HEK293 (cell line): ENCODE results near the gene HELLS.

ENCODE experiments used
- CTCF ChIA-PET: fragments of 350-600 bp; formaldehyde crosslinking; extraction: SDS; loops from one replicate; lab custom pipeline; 2021; ENCODE audit warnings: antibody characterized with exemption; lab: Yijun Ruan, JAX
- POLR2A ChIA-PET: fragments of 300-600 bp; formaldehyde crosslinking; extraction: SDS; loops from one replicate; lab custom pipeline; 2020; ENCODE audit warnings: antibody characterized with exemption, inconsistent platforms; lab: Yijun Ruan, JAX
- H3K27ac ChIP-seq: fragments of 200-500 bp; sonication (Bioruptor generic); 2 replicates; pipeline ENCODE4 v1.5.1; 2014; ENCODE audit warnings: low read depth, low read length, control low read depth, inconsistent platforms; ENCODE audit errors: extremely low read depth
- H3K36me3 ChIP-seq, 2 experiments: fragments of 200-500 bp in 1 of 2; sonication (Bioruptor generic) in 1 of 2; 1 replicate in 1 of 2; 2 replicates in 1 of 2; pipeline ENCODE4 v1.5.1; 2014 to 2017; ENCODE audit warnings: inconsistent platforms in 2 of 2, low read length in 2 of 2; ENCODE audit not compliant: control insufficient read depth in 2 of 2, insufficient read depth in 1 of 2
- H3K4me1 ChIP-seq: fragments of 200-500 bp; sonication (Bioruptor generic); 2 replicates; pipeline ENCODE4 v1.5.1; 2014; ENCODE audit warnings: mild to moderate bottlenecking, low read length, inconsistent platforms; ENCODE audit not compliant: control insufficient read depth, insufficient read depth
- H3K4me3 ChIP-seq: 2 replicates; pipeline ENCODE4 v1.5.1; 2011; ENCODE audit warnings: low read depth, mild to moderate bottlenecking, control low read depth, low read length, moderate library complexity
- H3K9me3 ChIP-seq: fragments of 200-500 bp; sonication (Bioruptor generic); 2 replicates; pipeline ENCODE4 v1.5.1; 2014; ENCODE audit warnings: low read depth, low read length, inconsistent platforms; ENCODE audit not compliant: control insufficient read depth, insufficient read depth
- CTCF ChIP-seq: fragments of 450-650 bp; formaldehyde crosslinking; IDR thresholded peaks from 2 replicates; pipeline ENCODE4 v1.5.1; 2016; ENCODE audit warnings: missing biosample characterization, missing genetic modification characterization
- GLI2 ChIP-seq: fragments of 450-650 bp; formaldehyde crosslinking; IDR thresholded peaks from 2 replicates; pipeline ENCODE4; 2017; ENCODE audit warnings: missing biosample characterization, missing genetic modification characterization, low read depth, borderline replicate concordance
- MZF1 ChIP-seq: fragments of 450-650 bp; formaldehyde crosslinking; IDR thresholded peaks from 2 replicates; pipeline ENCODE4 v1.5.1; 2017; ENCODE audit warnings: missing biosample characterization, missing genetic modification characterization, borderline replicate concordance
- OVOL3 ChIP-seq: fragments of 450-650 bp; formaldehyde crosslinking; IDR thresholded peaks from 2 replicates; pipeline ENCODE4 v1.5.1; 2016; ENCODE audit warnings: missing biosample characterization, missing genetic modification characterization
- SALL2 ChIP-seq: fragments of 450-650 bp; formaldehyde crosslinking; IDR thresholded peaks from 2 replicates; pipeline ENCODE4 v1.5.0; 2017; ENCODE audit warnings: missing biosample characterization, mild to moderate bottlenecking, missing genetic modification characterization, borderline replicate concordance
- TSHZ1 ChIP-seq: fragments of 450-650 bp; formaldehyde crosslinking; IDR thresholded peaks from 2 replicates; pipeline ENCODE4 v1.5.1; 2016; ENCODE audit warnings: missing biosample characterization, missing genetic modification characterization, borderline replicate concordance
- ZBTB44 ChIP-seq: fragments of 450-650 bp; IDR thresholded peaks from 2 replicates; pipeline ENCODE4 v1.5.1; 2018; ENCODE audit warnings: missing biosample characterization, mild to moderate bottlenecking, missing genetic modification characterization
- ZFP3 ChIP-seq: fragments of 450-650 bp; formaldehyde crosslinking; IDR thresholded peaks from 2 replicates; pipeline ENCODE4 v1.5.1; 2016; ENCODE audit warnings: low read depth, missing biosample characterization, missing genetic modification characterization
- ZNF521 ChIP-seq: fragments of 450-650 bp; formaldehyde crosslinking; IDR thresholded peaks from 2 replicates; pipeline ENCODE4 v1.5.1; 2017; ENCODE audit warnings: missing biosample characterization, mild to moderate bottlenecking, missing genetic modification characterization
- ZNF645 ChIP-seq: fragments of 450-650 bp; formaldehyde crosslinking; IDR thresholded peaks from 2 replicates; pipeline ENCODE4; 2016; ENCODE audit warnings: missing biosample characterization, missing genetic modification characterization
- ZNF658 ChIP-seq: fragments of 450-650 bp; formaldehyde crosslinking; IDR thresholded peaks from 2 replicates; pipeline ENCODE4; 2016; ENCODE audit warnings: missing biosample characterization, missing genetic modification characterization
- ZNF692 ChIP-seq: fragments of 450-650 bp; formaldehyde crosslinking; IDR thresholded peaks from 2 replicates; pipeline ENCODE4 v1.5.1; 2016; ENCODE audit warnings: missing biosample characterization, missing genetic modification characterization

The HELLS gene

GRCh38 chr10:94639902-94640301, 94.3 kb downstream of the HELLS start (continued):
- TF ChIP-seq TSHZ1 (no peak), CTCF (tag by site-specific recombination) (no peak), ZNF645 (tag by site-specific recombination) (no peak)

- H3K36me3 ChIP-seq, result no peaks in the 10 kb centered on the region
- POLR2A ChIA-PET, result no interaction called here
Observed at GRCh38 chr10:94640562-94640961, 95.0 kb downstream of the HELLS start.

GRCh38 chr10:94641480-94641879, 95.9 kb downstream of the HELLS start:
- Histone ChIP-seq H3K9me3 (no peaks in the 10 kb centered on the region), H3K27ac (no peak overlapping the region), H3K4me1 (no peaks in the 10 kb centered on the region), H3K4me3 (no peak overlapping the region), H3K36me3 (no peaks in the 10 kb centered on the region)
- POLR2A ChIA-PET, result no interaction called here
- TF ChIP-seq GLI2 (tag by site-specific recombination) (no peak), ZFP3 (tag by site-specific recombination) (no peak), OVOL3 (tag by site-specific recombination) (no peak), TSHZ1 (no peak), MZF1 (tag by site-specific recombination) (no peak), ZNF692 (tag by site-specific recombination) (no peak), SALL2 (tag by site-specific recombination) (no peak)
- CTCF ChIA-PET, result interaction anchor here (1.0 kb wide), 1 partner anchor 733 kb away, joined by 3 read pairs; no protein-coding TSS in a partner anchor

More at GRCh38 chr10:94640562-94640961, 95.0 kb downstream of the HELLS start:
- Histone ChIP-seq H3K9me3 (no peaks in the 10 kb centered on the region), H3K4me3 (no peak overlapping the region), H3K4me1 (no peaks in the 10 kb centered on the region), H3K27ac (no peak overlapping the region)
- CTCF ChIA-PET, result interaction anchor here (0.6 to 1.1 kb wide), 3 partner anchors 11 to 734 kb away, joined by 3 to 6 read pairs (median 3); no protein-coding TSS in a partner anchor
- TF ChIP-seq ZBTB44 (tag by site-specific recombination) (no peak), ZNF521 (tag by site-specific recombination) (no peak), ZNF658 (no peak)
